Muscle layer of colon (tissue), 2 donors: ENCODE measurements around the gene RNU1-3.
"Not testable (repeated sequence)": the region's sequence is repeated elsewhere in the genome, so short reads cannot be mapped to it uniquely, and the experiment has no call there.

Experiments
- H3K27ac ChIP-seq: one replicate; pipeline ENCODE4 v1.7.0; 2013; ENCODE audit warnings: low read depth, mild to moderate bottlenecking, low read length, moderate library complexity
- H3K27me3 ChIP-seq, 2 donors: one replicate each; pipeline ENCODE4 v1.7.0; 2013; ENCODE audit warnings: low read length in 2 of 2, mild to moderate bottlenecking in 2 of 2; ENCODE audit not compliant: insufficient read depth in 2 of 2, control insufficient read depth in 1 of 2
- H3K36me3 ChIP-seq: one replicate; pipeline ENCODE4 v1.7.0; 2013; ENCODE audit warnings: mild to moderate bottlenecking, low read length; ENCODE audit not compliant: insufficient read depth
- H3K4me1 ChIP-seq: one replicate; pipeline ENCODE4 v1.7.0; 2013; ENCODE audit warnings: mild to moderate bottlenecking, low read length; ENCODE audit not compliant: insufficient read depth
- H3K4me3 ChIP-seq, 2 donors: one replicate each; pipeline ENCODE4 v1.7.0; 2013; ENCODE audit warnings: low read length in 2 of 2, low read depth in 1 of 2, mild to moderate bottlenecking in 1 of 2, moderate library complexity in 1 of 2
- H3K9ac ChIP-seq: one replicate; pipeline ENCODE4 v1.7.0; 2013; ENCODE audit warnings: low read length
- H3K9me3 ChIP-seq: one replicate; pipeline ENCODE4 v1.7.0; 2013; ENCODE audit warnings: mild to moderate bottlenecking, low read length
- donor health status: abdominal sarcoma.
- donor health status: Adenocarcinoma of cecum.

RNU1-3 gene

DNA sequence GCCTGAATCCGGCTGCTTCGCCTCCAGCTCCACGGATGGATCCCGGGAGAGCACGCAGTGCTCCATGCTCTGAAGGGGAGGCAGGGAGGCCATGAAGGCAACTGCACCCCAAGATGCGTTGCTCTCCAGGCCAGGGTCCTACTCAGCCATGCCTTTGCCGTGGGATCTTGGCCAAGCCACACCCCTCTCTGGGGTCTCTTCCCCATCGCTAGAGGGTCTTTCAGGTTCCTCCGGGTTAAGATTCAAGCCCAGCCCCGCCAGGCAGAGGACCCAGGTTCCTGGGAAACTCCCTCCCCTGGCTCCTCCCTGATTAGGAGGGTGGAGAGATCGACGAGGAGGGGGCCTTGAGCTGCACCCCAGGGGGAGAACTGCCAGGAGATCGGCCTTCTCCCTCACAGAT is 37.3 kb upstream of the RNU1-3 start:
- H3K4me1 ChIP-seq: not testable (repeated sequence)

DNA sequence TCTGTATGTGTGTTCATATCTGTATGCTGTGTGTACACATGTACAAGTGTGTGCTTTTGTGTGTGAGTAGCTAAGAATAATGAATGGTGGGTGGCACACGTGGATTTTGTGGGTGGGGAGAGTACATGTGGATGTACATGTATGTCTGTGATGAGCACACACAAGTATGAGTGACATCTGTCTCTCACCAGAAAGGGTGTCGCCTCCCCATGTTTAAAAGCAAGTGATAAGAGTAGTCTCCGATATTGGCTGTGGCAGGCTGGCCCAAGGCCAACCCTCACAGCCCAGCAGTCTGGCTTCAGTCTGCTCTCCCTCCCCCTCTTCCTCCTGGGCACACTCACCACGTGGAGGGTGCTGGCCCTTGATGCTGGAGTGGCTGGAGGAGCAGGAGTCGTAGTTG is 36.9 kb upstream of the RNU1-3 start:
- H3K27ac ChIP-seq, H3K9ac ChIP-seq, H3K36me3 ChIP-seq, H3K9me3 ChIP-seq, H3K4me1 ChIP-seq, H3K4me3 ChIP-seq, H3K27me3 ChIP-seq: not testable (repeated sequence)

More for the DNA sequence above, 37.3 kb upstream of the RNU1-3 start:
- H3K4me3 ChIP-seq, H3K27me3 ChIP-seq, H3K27ac ChIP-seq, H3K36me3 ChIP-seq, H3K9me3 ChIP-seq, H3K9ac ChIP-seq: not testable (repeated sequence)

DNA sequence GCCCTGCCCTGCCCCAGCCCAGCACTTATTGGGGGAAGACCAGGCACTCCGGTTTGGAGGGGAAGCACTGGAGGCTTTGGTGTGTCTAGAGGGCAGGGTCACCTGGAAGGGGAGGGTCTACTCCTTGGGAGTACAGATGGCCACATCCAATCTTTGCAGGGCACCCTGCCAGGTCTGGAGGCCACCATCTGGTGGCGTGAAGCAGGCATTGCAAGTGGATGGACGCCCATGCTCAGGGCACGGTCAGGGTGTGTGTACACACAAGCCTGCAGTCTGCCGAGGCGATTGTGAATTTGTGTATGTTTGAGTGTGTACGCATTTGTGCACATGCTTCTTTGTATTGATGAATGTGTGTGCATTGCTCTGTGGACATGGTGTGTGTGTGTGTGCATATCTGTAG is 36.4 kb upstream of the RNU1-3 start:
- H3K4me3 ChIP-seq, H3K27ac ChIP-seq, H3K9me3 ChIP-seq, H3K27me3 ChIP-seq, H3K9ac ChIP-seq, H3K36me3 ChIP-seq, H3K4me1 ChIP-seq: not testable (repeated sequence)

DNA sequence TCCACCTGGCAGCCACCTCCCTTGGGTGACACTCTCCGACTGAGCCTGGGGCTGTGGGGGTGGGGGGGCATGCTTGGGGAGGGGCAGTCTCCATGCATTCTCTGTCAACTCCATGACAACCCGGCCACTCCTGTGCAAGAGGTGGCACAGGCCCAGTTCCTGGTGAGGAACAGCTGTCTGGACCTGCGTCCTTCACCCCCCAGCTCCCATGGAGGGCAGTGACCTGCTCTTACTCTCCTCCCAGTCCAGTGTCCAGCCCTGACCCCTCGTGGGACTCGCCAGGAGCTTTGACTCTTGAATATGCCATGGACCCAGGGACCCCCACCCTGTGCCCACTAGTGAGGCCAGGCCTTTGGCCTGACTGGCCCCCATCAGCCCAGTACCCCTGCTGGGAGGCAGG is 35.5 kb upstream of the RNU1-3 start:
- H3K4me3 ChIP-seq, H3K9ac ChIP-seq, H3K27ac ChIP-seq, H3K9me3 ChIP-seq, H3K4me1 ChIP-seq, H3K36me3 ChIP-seq, H3K27me3 ChIP-seq: not testable (repeated sequence)

DNA sequence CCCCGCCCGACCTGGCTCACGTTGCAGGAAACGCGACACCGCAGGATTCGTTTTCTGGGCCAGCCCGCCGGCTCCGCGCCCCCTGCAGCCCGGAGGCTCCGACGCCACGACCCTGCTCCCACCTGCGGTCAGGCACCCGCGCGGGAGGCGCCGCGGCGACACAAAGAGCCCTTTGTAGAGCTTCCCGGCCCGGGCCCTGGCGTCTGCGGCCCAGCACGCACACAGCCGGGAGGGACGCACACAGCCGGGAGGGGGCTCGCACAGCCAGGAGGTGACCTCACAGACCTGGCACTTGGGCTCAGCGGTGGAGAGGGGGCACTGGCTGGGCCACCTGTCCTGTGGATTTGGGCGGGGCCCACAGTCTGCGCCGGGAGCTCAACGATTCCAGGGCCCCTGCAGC is 34.4 kb upstream of the RNU1-3 start:
- H3K27ac ChIP-seq, H3K9me3 ChIP-seq, H3K36me3 ChIP-seq, H3K4me1 ChIP-seq, H3K27me3 ChIP-seq, H3K9ac ChIP-seq, H3K4me3 ChIP-seq: not testable (repeated sequence)

DNA sequence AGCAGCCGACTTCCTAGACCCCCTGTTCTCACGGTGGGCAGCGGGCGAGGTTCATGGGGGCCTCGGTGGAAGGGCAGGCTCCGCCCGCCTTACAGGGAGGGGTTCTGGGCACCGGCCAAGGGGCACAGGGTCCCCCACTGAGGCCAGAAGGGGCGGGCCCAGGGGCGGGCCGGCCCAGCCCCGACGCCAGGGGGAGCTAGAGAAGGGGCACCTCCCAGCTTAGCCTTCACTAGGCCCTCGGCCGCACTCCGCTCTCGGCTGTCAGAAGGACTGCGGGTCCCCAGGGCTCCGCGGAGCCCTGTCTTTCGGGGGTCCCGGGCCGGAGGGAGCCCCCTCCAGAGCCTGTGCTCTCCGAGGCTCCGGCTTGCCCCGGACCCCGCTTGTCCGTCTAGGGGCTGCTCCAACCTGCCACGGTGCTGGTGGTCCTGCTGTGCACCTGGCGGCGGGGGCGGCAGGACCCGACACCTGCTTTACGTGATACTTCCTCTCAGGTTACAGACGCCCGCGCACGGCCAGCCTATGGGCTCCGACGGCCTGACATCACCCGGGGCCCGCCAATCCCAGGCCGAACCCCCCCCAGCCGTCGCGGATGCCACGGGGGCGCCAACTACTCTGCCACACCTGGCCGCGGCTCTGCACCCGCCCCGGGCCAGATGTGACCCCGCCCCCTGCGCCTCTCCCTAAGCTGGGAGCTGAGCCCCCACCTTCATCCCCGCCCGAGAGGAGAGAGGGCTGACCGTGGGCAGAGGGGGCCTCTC is 33.6 kb upstream of the RNU1-3 start:
- not testable (repeated sequence) for H3K9ac ChIP-seq, H3K4me3 ChIP-seq, H3K4me1 ChIP-seq, H3K9me3 ChIP-seq, H3K36me3 ChIP-seq, H3K27me3 ChIP-seq, H3K27ac ChIP-seq

DNA sequence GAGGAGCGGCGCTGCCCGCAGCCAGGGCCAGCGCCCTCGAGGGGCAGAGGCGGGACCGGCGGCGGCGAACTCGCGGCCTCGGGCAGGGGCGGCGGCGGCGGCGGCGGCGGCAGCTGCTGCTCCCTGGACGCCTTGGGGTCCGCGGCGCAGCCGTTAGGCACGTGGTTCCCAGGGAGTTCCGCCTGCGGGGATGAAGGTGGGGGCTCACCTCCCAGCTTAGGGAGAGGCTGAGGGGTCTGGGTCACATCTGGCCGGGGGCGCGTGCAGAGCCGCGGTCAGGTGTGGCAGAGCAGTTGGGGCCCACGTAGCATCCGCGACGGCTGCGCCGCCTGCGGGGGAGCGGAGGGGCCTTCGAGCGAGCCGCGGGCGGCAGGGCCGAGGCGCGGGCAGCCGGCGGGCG is 32.7 kb upstream of the RNU1-3 start:
- H3K9me3 ChIP-seq, H3K27me3 ChIP-seq, H3K4me1 ChIP-seq, H3K9ac ChIP-seq, H3K4me3 ChIP-seq, H3K27ac ChIP-seq, H3K36me3 ChIP-seq: not testable (repeated sequence)

DNA sequence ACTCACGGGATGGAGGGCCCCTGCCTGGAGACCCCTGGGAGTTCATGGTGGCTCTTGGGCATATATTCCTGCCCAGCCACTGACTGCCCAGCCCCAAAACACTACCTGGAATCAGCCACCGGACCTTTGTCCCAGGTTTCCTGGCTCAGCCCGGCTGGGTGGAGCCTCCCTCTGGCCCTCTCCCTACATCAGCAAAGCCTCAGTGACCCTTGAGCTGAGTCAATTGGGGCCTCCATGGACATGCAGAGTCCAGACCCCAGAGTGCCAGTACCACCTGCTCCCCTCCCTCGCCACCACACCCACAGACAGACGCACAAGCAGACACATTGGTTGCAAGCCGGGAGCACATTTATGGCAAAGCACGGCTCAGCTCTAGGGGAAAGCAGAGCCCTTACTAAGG is 30.4 kb upstream of the RNU1-3 start:
- H3K4me3 ChIP-seq, H3K27me3 ChIP-seq, H3K36me3 ChIP-seq, H3K9ac ChIP-seq, H3K4me1 ChIP-seq, H3K9me3 ChIP-seq, H3K27ac ChIP-seq: not testable (repeated sequence)

DNA sequence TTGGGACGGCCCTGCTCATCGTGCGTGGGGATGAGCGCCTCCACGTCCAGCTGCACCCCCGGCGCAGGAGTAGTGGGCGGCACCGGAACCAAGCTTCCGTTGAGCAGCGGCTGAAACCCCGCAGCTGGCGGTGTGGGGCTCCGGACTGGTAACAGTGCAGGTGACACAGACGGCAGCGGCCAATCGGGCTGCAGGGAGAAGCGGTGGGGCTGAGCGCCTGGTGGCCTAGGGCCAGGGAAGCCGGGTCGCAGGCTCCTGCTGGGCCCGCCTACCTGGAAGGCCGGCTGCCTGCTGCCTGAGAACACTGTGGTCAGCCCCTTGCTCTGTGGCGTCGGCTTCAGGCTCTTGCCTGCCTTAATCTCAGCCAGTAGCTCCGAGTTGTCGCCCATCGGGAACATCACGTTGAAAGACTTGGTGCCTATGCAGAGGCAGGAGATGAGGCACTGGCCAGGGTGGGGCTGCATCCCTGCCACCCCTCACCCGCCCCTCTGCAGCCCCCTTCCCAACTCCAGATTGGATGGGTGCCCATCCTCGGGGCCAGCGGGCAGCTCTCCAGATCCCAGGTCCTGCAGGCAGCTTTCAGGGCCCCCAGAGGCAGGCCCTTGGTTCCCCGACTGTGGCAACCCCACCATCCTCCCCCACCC is 29.9 kb upstream of the RNU1-3 start:
- not testable (repeated sequence) for H3K4me3 ChIP-seq, H3K36me3 ChIP-seq, H3K9ac ChIP-seq, H3K9me3 ChIP-seq, H3K27me3 ChIP-seq, H3K4me1 ChIP-seq, H3K27ac ChIP-seq

DNA sequence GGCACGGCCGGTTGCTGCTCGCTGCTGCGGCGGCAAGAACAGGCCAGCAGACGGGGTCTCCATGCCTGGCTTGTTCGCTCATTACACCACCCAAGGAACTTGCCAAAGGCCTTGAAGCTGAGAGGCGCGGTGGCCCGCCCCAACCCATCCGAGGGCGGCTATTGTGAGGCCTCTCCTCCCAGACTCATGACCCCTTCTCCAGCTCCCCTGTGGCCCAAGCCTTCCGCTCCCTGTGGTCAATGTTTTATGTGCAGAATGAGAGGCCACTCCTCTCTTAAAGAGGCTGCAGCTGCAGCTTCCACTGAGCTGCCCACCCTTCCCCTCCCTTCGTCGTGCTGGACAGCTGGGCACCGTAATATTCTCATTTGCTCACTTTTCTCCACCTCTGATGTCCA is 27.6 kb upstream of the RNU1-3 start:
- not testable (repeated sequence) for H3K27ac ChIP-seq, H3K27me3 ChIP-seq

DNA sequence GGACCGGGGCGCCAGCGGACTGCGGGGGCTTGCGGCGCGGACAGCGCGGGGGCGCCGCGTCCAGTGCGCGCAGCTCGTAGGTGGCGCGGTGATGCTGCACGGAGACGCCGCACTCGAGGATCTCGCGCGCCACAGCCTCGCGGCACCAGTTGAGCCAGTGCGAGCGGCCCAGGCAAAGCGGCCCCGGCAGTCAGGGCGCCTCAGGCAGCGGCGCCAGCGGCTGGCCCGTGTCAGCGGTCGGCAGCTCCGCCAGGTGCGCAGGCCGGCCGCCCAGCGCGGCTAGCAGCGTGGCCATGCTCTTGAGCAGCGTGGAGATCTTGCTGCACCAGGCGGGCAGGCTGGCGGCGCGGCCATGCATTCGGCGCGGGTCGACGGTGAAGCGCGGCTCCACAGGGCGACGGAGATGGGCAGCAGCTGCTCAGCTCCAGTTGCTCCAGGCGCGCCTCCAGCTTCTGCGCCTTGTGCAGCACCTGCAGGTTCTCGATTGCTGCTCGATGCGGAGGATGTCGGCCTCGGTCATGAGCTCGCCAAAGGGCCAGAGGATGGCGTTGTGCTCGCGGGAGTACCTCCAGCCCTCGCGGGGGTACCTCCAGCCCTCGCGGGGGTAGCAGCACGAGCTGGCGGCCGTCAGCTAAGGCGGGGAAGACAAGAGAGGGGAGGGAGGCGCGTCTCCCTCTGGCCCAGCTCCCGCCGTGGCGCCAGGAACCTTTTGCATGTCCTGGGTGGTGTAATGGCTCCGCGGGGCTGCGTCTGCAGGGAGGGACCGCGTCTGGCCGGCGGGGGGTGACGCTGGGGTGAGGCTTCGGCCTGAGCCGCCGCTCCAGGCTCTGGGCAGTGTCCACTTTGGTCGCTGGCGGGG is 26.9 kb upstream of the RNU1-3 start:
- not testable (repeated sequence) for H3K9ac ChIP-seq, H3K36me3 ChIP-seq, H3K4me1 ChIP-seq, H3K9me3 ChIP-seq, H3K27ac ChIP-seq, H3K4me3 ChIP-seq, H3K27me3 ChIP-seq

More for the DNA sequence above, 27.6 kb upstream of the RNU1-3 start:
- not testable (repeated sequence) for H3K36me3 ChIP-seq, H3K4me3 ChIP-seq, H3K9ac ChIP-seq, H3K9me3 ChIP-seq, H3K4me1 ChIP-seq
